Heart right ventricle (tissue), 16 donors: Measurements from ENCODE around the gene WIPF2. TPM values are rescaled to one million over a fixed set of nuclear protein-coding genes. Genes with fewer than 3 reads are reported as not detected.

ENCODE experiments used
- ATAC-seq, 8 donors: fragments of 200-7000 bp; cut with Tn5 transposase; one replicate each; pipeline ENCODE4 v1.9.1; 2020; ENCODE audit warnings: mild to moderate bottlenecking in 8 of 8, moderate library complexity in 8 of 8, moderate number of reproducible peaks in 1 of 8
- DNase-seq, 2 donors: peaks; one replicate each; pipeline ENCODE4 v3.0.0-alpha.2; 2020
- H3K27ac ChIP-seq, 10 donors: fragments of 200-600 bp; sonication (generic) in 2 of 10; one replicate each; pipeline versions ENCODE4 v1.5.0 to v1.8.0; 2020 to 2022; ENCODE audit warnings: mild to moderate bottlenecking in 3 of 10
- H3K27me3 ChIP-seq, 7 donors: fragments of 200-600 bp; one replicate each; pipeline ENCODE4 v1.8.0; 2021 to 2022; ENCODE audit warnings: mild to moderate bottlenecking in 2 of 7
- H3K36me3 ChIP-seq, 9 donors: fragments of 200-600 bp; sonication (generic) in 1 of 9; one replicate each; pipeline versions ENCODE4 v1.5.0 to v1.8.0; 2020 to 2022; ENCODE audit warnings: mild to moderate bottlenecking in 2 of 9
- H3K4me1 ChIP-seq, 9 donors: fragments of 200-600 bp; sonication (generic) in 1 of 9; one replicate each; pipeline versions ENCODE4 v1.5.0 to v1.8.0; 2020 to 2022; ENCODE audit warnings: mild to moderate bottlenecking in 4 of 9
- H3K4me3 ChIP-seq, 10 donors: fragments of 200-600 bp; sonication (generic) in 2 of 10; one replicate each; pipeline versions ENCODE4 v1.5.0 to v1.8.0; 2020 to 2022; ENCODE audit warnings: mild to moderate bottlenecking in 7 of 10, moderate library complexity in 2 of 10
- H3K9me3 ChIP-seq, 11 donors: fragments of 200-600 bp in 10 of 11; sonication (generic) in 2 of 11; one replicate each; pipeline versions ENCODE4 v1.5.0 to v1.8.0; 2013 to 2022; ENCODE audit warnings: mild to moderate bottlenecking in 2 of 11, control low read depth in 1 of 11, moderate library complexity in 1 of 11
- CTCF ChIP-seq, 9 donors: fragments of 200-600 bp; sonication (generic) in 2 of 9; IDR thresholded peaks; one replicate each; pipeline versions ENCODE4 v1.5.0 to v1.8.0; 2021 to 2022; ENCODE audit warnings: antibody characterized with exemption in 9 of 9, mild to moderate bottlenecking in 5 of 9, moderate library complexity in 1 of 9
- WGBS, 2 donors: extraction: QIAGEN DNeasy Blood & Tissue Kit; methylation state at CpG; one replicate each; pipeline ENCODE4 v1.1.7; 2013; ENCODE audit warnings: inconsistent platforms in 1 of 2; 5-methylcytosine and 5-hydroxymethylcytosine counted together
- intact Hi-C, 10 donors: fragments of 100-400 bp; cut with DNase I; formaldehyde crosslinking; loops; one replicate each; pipeline versions ENCODE4 v1.11.1 to v1.14.2; 2022
- polyA plus RNA-seq, 2 donors: library from polyadenylated mRNA; stranded (reverse); fragments of 200-250 nt; gene quantifications; one replicate each; pipeline ENCODE4 v1.2.3, GENCODE V29; 2013
- total RNA-seq, 10 donors: library from RNA; stranded (reverse); fragmentation: NEBNext Ultra II Directional in 3 of 10; extraction: Animal tissue kit (Norgen Biotek cat#: 25700) in 3 of 10; gene quantifications; one replicate each; pipeline versions ENCODE4 v1.2.1 to v1.2.4, GENCODE V29; 2021 to 2023
- donor health status: Arrhythmogenic right ventricular cardiomyopathy.
- donor health status: ischemic (EF 13 %, LVEDD 7.1; RV severe dilation, severe dysfunction).
- donor health status: healthy with polysubstance abuse.
- donor health status: DM: no; HTN: yes; CAD: no.
- donor health status: DM: no; HTN: no; CAD: no.
- donor health status: ischemic (EF 25% LVEDD 6.9; RV normal size, moderate dysfunction).
- donor health status: ischemic (EF 25% LVEDD 5.7; RV mildly dilated, moderate dysfunction).
- donor health status: healthy.
- donor health status: DM: yes; HTN: yes; CAD: no.
- donor health status: Ischemic cardiomyopathy.
- donor health status: ischemic (EF 35%, LVEDD 5.7; RV mildly dilated, moderate dysfunction).
- donor health status: nonischemic (EF 11% LVEDD 7.7; RV severe dilation, severe dysfunction).
- donor health status: DM: yes; HTN: yes; CAD: no.
- donor health status: PGD.
- donor health status: ischemic (EF 29% LVEDD 5.4; RV normal size, mild dysfunction).
- donor health status: nonischemic (EF 23%, LVEDD 6.1; RV moderate dilation, normal function).

Gene WIPF2
- total and polyA plus RNA-seq, 12 donors = 5.1 to 16.0 (median 12.5) TPM

GRCh38 chr17:40326014-40326831, 107.1 kb downstream of the WIPF2 start:
- peak in 1 of 2 donors; percentile 31 for DNase-seq
- intact Hi-C loops = no loop called here
- Histone ChIP-seq H3K36me3 (peaks cover 0 to 8% (median 0%) of the 10 kb centered on the region in 9 donors), H3K27me3 (no peaks in the 10 kb centered on the region), H3K9me3 (no peaks in the 10 kb centered on the region), H3K27ac (peak overlapping the region in 9 of 10 donors; percentile 59 to 98 (median 96)), H3K4me1 (peaks cover 73 to 100% (median 99%) of the 10 kb centered on the region in 9 donors), H3K4me3 (peak overlapping the region in 1 of 10 donors; percentile 34)
- no peak for TF ChIP-seq CTCF (IDR thresholded peaks at IDR 0.05)
- no peak for ATAC-seq
- 63 to 70% methylated on average over 17 of the region's 17 CpGs for WGBS, 2 donors

GRCh38 chr17:40326832-40327199, 107.7 kb downstream of the WIPF2 start:
- peak overlapping the region in 9 of 10 donors; percentile 59 to 98 (median 96) for H3K27ac ChIP-seq
- H3K36me3 ChIP-seq = peaks cover 0 to 14% (median 0%) of the 10 kb centered on the region in 9 donors
- no peaks in the 10 kb centered on the region for H3K9me3 ChIP-seq
- intact Hi-C loops = no loop called here
- TF ChIP-seq CTCF (IDR thresholded peaks at IDR 0.05) = no peak
- H3K4me1 ChIP-seq = peaks cover 74 to 100% (median 99%) of the 10 kb centered on the region in 9 donors
- DNase-seq (peak in 1 of 2 donors; percentile 43), ATAC-seq (no peak)
- H3K4me3 ChIP-seq = peak overlapping the region in 1 of 10 donors; percentile 34
- WGBS, 2 donors = 39 to 74% methylated on average over 1 of the region's 1 CpG
- no peaks in the 10 kb centered on the region for H3K27me3 ChIP-seq

- DNase-seq (peak in 1 of 2 donors; percentile 4), ATAC-seq (no peak)
- Histone ChIP-seq H3K27me3 (no peaks in the 10 kb centered on the region), H3K4me1 (peaks cover 74 to 100% (median 99%) of the 10 kb centered on the region in 9 donors), H3K4me3 (peak overlapping the region in 1 of 10 donors; percentile 34), H3K9me3 (no peaks in the 10 kb centered on the region), H3K36me3 (peaks cover 0 to 18% (median 0%) of the 10 kb centered on the region in 9 donors), H3K27ac (peak overlapping the region in 9 of 10 donors; percentile 59 to 98 (median 96))
- TF ChIP-seq CTCF (IDR thresholded peaks at IDR 0.05) = no peak
- 72 to 81% methylated on average over 4 of the region's 4 CpGs for WGBS, 2 donors
- intact Hi-C loops = no loop called here
These were observed 108.2 kb downstream of the WIPF2 start for GRCh38 chr17:40327244-40327729.

GRCh38 chr17:40327735-40328385, 108.8 kb downstream of the WIPF2 start:
- no peak for TF ChIP-seq CTCF (IDR thresholded peaks at IDR 0.05)
- DNase-seq (peak; percentile 65 to 67), ATAC-seq (peak in 1 of 8 donors; percentile 5)
- no peaks in the 10 kb centered on the region for H3K9me3 ChIP-seq
- H3K27ac ChIP-seq = peak overlapping the region in 9 of 10 donors; percentile 59 to 98 (median 94)
- peaks cover 75 to 100% (median 99%) of the 10 kb centered on the region in 9 donors for H3K4me1 ChIP-seq
- intact Hi-C loops = no loop called here
- H3K36me3 ChIP-seq = peaks cover 0 to 20% (median 0%) of the 10 kb centered on the region in 9 donors
- 8 to 10% methylated on average over 3 of the region's 3 CpGs for WGBS, 2 donors
- no peaks in the 10 kb centered on the region for H3K27me3 ChIP-seq
- H3K4me3 ChIP-seq = no peak overlapping the region
